ENCODE data around the gene ZNF786.

ZNF786 gene, protein sequence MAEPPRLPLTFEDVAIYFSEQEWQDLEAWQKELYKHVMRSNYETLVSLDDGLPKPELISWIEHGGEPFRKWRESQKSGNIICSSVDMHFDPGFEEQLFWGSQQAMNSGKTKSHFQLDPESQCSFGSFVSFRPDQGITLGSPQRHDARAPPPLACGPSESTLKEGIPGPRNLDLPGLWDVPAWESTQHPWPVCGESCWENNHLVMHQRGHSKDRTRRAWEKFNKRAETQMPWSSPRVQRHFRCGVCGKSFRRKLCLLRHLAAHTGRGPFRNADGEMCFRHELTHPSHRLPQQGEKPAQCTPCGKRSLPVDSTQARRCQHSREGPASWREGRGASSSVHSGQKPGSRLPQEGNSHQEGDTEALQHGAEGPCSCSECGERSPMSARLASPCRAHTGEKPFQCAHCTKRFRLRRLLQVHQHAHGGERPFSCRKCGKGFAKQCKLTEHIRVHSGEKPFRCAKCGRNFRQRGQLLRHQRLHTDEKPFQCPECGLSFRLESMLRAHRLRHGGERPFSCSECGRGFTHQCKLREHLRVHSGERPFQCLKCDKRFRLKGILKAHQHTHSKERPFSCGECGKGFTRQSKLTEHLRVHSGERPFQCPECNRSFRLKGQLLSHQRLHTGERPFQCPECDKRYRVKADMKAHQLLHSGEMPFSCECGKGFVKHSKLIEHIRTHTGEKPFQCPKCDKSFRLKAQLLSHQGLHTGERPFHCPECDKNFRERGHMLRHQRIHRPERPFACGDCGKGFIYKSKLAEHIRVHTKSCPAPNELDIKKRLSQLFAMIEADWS

DNA sequence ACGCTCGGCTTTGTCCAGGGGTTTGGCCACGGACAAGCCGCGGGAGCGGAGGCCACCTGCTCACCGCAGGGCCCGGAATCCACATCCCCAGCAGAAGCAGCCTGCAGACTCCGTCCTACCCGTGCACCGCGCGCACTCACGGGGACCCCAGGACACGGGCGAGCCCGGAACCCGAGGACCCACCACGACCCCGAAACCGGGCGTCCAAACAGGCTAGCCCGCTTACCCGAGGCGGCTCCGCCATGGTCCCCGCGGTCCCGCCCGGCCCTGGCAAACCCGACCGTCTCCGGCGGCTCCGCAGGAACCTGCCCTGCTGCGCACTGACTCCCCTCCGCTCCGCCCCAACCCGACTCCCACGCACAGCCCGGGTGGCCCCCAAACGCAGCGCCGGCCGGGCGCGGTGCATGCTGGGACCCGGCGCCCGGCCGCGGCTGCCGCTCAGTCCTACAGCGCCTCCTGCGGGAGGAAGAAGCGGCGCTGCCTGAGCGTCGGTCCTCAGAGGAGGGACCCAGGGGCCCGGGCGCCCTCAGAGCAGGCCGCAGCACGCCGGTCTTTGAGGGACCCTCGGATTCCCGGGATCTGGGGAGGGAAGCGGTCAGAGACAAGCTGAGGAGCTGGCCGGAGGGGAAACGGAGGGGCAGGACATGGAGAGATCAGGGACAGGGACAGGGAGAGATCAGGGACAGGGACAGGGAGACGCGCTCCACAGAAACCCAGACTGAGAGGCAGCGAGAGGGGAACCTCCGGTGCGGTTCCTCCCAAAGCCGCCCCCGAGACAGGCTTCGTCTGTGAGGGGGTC, at the start of gene ZNF786:
Gene ZNF786, minus strand, starts transcription at position 322 of the 799 bp plus-strand sequence. Its CDS starts 78 bp downstream, at position 244.
- Mint-ChIP-seq H3K27ac (peak within 1 kb of the TSS; percentile 89), H3K27me3 (no peaks in the 10 kb centered on the region), H3K4me1 (peaks cover 28% of the 10 kb centered on the region), H3K4me3 (peak within 1 kb of the TSS; percentile 94), H3K36me3 (no peaks in the 10 kb centered on the region), H3K9me3 (no peaks in the 10 kb centered on the region)
- ATAC-seq: peak; percentile 95

DNA sequence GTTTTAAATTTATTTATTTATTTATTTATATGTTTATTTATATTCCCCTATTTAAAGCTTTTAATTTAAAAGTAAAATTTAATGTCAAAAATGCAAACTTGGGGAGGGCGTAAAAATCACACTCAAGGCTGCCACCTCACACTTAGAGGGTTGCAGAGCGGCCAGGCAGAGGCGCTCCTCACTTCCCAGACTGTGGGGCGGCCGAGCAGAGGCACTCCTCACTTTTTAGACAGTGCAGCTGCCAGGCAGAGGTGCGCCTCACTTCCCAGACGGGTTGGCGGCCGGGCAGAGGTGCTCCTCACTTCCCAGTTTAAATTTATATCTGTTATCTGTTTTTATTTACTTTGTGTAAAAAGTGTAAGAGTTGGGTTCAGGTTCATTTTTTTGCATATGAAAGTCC, 45.6 kb upstream of the ZNF786 start:
- no peak overlapping the region for H3K4me3 Mint-ChIP-seq
- no peaks in the 10 kb centered on the region for H3K27me3 Mint-ChIP-seq
- ATAC-seq: no peak
- H3K4me1 Mint-ChIP-seq: no peaks in the 10 kb centered on the region
- H3K27ac Mint-ChIP-seq: no peak overlapping the region
- H3K36me3 Mint-ChIP-seq: peaks cover 23% of the 10 kb centered on the region
- H3K9me3 Mint-ChIP-seq: no peaks in the 10 kb centered on the region

DNA sequence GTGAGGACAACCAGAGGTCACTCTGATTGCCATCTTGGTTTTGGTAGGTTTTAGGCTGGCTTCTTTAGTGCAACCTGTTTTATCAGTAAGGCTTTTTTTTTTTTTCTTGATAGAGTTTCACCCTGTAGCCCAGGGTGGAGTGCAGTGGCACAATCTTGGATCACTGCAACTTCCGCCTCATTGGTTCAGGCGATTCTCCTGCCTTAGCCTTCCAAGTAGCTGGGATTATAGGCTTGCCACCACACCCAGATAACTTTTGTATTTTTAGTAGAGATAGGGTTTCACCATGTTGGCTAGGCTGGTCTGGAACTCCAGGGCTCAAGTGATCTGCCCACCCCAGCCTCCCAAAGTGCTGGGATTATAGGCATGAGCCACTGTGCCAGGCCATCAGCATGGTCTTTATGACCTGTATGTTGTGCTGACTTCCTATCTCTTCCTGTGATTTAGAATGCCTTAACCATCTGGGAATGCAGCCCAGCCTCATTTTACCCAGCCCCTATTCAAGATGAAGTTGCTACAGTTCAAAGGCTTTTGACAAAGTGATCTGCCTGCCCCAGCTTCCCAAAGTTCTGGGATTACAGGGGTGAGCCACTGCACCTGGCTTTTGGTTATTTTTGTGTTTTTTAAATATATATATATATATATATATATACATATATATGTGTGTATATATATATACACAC, 42.7 kb upstream of the ZNF786 start:
- H3K4me3 Mint-ChIP-seq: no peak overlapping the region
- H3K4me1 Mint-ChIP-seq: peaks cover 4% of the 10 kb centered on the region
- H3K9me3 Mint-ChIP-seq: peaks cover 5% of the 10 kb centered on the region
- peaks cover 37% of the 10 kb centered on the region for H3K36me3 Mint-ChIP-seq
- H3K27ac Mint-ChIP-seq: no peak overlapping the region
- ATAC-seq: no peak
- H3K27me3 Mint-ChIP-seq: no peaks in the 10 kb centered on the region

DNA sequence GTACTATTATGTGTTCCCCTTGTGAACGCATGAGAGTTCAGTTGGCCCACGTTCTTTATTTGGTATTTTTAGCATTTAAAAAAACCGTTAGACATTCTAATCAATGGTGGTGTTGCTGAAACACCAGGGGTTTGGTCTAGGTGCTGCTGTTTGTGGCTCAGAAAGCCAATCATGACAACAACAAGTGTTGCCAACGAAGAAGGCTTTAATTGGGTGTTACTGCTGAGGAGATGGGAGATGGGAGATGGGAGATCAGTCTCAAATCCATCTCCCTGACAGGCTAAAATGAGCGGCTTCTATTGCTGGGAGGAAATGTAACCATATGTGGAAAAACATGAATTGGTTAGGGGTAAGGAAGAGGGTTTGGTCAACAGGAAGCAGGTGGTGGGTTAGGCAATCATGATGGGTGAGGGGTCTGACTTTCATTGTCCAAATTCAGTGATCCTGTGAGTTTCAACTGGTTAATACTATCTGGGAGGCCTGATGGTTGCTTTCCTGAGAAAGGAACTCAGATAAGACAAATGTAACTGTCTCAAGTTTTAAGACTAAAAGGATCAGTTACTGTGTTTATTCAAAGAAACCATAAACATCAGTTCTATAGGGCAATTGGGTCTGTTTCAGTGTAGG, 40.2 kb upstream of the ZNF786 start:
- Mint-ChIP-seq H3K4me1 (peaks cover 12% of the 10 kb centered on the region), H3K27me3 (no peaks in the 10 kb centered on the region), H3K36me3 (peaks cover 37% of the 10 kb centered on the region), H3K27ac (no peak overlapping the region), H3K4me3 (no peak overlapping the region), H3K9me3 (peaks cover 5% of the 10 kb centered on the region)
- ATAC-seq: no peak

DNA sequence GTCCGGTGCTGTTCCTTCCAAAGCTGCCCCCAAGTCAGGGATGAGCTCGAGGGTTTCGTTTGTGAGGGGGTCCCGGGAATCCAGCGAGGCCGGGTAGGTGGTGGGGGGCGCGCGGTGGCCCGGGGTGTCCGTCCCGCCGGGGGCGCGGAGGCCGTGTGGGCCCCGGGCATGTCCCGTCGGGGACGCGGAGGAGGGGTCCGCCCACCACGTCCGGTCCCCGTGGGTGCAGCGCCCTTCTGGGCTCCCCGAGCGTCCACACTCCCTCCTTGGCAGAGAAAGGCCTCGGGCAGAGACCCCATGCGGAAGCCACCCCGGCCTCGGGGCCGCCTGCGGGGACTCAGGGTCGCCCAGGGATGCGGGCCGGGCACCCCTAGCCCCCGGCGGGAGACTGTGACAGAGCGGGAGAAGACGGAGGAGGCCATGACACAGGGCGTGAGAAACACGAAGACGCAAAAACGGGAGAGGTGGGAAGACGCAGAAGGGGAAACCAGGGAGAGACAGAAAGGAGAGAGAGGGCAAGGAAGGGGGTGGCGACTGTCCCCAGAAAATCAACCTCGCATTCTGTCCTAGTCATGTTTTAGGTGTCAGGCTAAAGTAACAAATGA, 36.2 kb upstream of the ZNF786 start:
- Mint-ChIP-seq H3K9me3 (peaks cover 5% of the 10 kb centered on the region), H3K4me1 (peaks cover 27% of the 10 kb centered on the region), H3K27ac (peak overlapping the region; percentile 91), H3K36me3 (peaks cover 26% of the 10 kb centered on the region), H3K4me3 (peak overlapping the region; percentile 95), H3K27me3 (no peaks in the 10 kb centered on the region)
- ATAC-seq: peak; percentile 80

DNA sequence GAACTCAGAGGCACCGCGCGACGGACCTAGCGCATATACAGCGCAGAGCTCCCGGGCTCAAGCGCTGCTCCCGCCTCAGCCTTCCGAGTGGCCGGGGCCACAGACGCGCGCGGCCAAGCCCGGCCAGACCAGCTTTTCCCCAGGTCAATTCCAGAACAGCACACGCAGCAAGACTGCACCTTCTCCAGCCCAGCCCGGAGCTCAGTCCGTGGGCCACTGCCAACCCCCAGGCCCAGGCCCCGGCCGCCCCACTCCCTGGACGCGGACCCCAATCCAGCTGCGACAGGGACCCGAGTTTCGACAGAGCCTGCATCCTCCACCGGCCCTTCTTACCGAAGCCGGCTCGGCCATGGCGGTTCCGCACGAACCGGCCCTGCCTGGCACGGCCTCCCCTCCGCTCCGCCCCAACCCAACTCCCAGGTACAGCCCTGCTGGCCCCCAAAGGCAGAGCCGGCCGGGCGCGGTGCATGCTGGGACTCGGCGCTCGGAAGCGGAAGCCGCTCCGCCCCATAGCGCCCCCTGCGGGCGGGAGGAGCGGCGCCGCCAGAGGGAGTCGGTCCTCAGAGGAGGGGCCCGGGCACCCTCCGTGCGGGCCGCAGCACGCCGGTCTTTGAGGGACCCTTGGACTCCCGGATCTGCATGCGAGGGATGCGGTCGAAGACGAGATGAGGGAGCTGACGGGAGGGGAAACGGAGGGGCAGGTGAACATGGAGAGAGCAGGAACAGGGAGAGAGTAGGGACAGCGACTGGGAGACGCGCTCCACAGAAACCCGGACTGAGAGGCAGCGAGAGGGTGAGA, 35.5 kb upstream of the ZNF786 start, which contains the start of gene ZNF425:
Gene ZNF425, minus strand, starts transcription at position 462 of the 799 bp plus-strand sequence. Its CDS starts 111 bp downstream, at position 351.
- no peaks in the 10 kb centered on the region for H3K27me3 Mint-ChIP-seq
- peak; percentile 95 for ATAC-seq
- peaks cover 5% of the 10 kb centered on the region for H3K9me3 Mint-ChIP-seq
- peaks cover 19% of the 10 kb centered on the region for H3K36me3 Mint-ChIP-seq
- peak within 1 kb of the TSS; percentile 95 for H3K4me3 Mint-ChIP-seq
- peaks cover 27% of the 10 kb centered on the region for H3K4me1 Mint-ChIP-seq
- H3K27ac Mint-ChIP-seq: peak within 1 kb of the TSS; percentile 91

DNA sequence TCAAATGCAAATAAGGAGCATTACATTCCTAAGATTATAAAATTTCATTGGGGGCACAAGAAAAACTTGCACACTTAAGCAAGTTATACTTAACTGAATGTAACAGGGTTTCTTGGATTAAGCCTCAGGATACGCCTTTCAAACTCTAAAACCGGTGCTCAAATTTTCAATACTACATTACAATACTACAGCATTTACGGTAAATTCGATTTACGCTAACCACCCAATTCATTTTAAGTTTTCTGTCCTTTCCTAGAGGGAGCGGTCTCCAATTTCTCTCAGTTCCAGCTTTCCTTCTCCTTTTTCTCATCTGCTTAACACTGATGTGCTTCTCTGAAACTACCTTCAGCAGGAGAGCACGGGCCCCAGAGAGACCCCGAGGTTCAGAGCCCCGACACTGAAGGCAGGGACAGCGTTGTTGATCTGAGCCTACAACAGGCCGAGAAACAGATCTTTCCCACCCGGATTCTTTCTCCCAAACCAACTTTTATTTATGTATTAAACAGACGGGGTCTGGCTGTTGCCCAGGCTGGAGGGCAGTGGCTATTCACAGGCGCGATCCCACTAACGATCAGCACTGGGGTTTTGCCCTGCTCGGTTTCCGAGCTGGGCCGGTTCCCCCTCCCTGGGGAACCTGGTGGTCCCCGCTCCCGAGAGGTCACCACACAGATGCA, 34.8 kb upstream of the ZNF786 start:
- Mint-ChIP-seq H3K4me1 (peaks cover 27% of the 10 kb centered on the region), H3K4me3 (peak overlapping the region; percentile 95), H3K27me3 (no peaks in the 10 kb centered on the region), H3K9me3 (no peaks in the 10 kb centered on the region), H3K27ac (peak overlapping the region; percentile 91), H3K36me3 (peaks cover 12% of the 10 kb centered on the region)
- ATAC-seq: no peak

DNA sequence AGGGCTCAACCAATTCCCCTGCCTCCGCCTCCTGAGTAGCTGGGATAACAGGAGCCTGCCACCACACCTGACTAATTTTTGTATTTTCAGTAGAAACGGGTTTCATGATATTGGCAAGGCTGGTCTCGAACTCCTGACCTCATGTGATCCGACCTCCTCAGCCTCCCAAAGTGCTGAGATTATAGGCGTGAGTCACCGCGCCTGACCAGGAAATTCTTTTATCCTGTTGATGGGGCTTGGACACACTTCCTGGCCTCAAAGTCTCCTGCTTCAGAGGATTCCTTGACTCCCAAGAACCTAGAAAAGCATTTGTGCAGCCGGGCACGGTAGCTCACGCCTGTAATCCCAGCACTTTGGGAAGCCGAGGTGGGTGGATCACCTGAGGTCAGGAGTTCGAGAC, 19.5 kb upstream of the ZNF786 start:
- Mint-ChIP-seq H3K4me3 (no peak overlapping the region), H3K27ac (no peak overlapping the region), H3K27me3 (no peaks in the 10 kb centered on the region), H3K4me1 (no peaks in the 10 kb centered on the region), H3K9me3 (no peaks in the 10 kb centered on the region), H3K36me3 (peaks cover 4% of the 10 kb centered on the region)
- no peak for ATAC-seq

DNA sequence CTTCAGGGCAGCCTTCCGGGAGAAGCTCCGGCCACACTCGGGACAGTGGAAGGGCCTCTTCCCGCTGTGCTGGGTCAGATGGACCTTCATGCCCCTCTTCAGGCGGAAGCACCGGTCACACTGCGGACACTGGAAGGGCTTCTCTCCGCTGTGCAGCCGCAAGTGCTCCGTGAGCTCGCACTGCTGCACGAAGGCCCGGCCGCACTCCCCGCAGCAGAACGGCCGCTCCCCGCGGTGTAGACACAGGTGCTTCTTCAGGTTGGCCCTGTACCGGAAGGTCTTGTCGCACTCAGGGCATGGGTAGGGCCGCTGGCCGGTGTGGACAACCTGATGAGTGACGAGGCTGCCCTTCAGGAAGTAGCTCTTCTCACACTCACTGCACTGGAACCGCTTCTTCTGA, 14.2 kb upstream of the ZNF786 start:
- ATAC-seq: no peak
- Mint-ChIP-seq H3K27me3 (no peaks in the 10 kb centered on the region), H3K36me3 (peaks cover 15% of the 10 kb centered on the region), H3K4me1 (no peaks in the 10 kb centered on the region), H3K9me3 (no peaks in the 10 kb centered on the region), H3K27ac (no peak overlapping the region), H3K4me3 (no peak overlapping the region)

DNA sequence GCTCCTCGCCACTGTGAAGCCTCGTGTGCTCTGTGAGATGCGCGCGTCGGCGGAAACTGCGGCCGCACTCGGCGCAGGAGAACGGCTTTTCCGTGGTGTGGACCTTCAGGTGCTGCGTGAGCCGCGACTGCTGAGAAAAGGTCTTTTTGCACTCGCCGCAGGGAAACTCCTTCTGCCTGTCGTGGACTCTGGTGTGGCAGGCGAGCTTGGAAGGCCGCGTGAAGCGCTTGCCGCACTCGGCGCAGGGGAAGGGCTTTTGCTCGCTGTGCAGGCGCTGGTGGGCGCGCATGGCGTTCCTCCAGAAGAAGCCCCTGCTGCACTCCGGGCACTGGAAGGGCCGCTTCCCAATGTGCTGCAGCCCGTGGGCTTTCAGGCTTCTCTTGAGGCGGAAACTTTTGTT, 13.7 kb upstream of the ZNF786 start:
- Mint-ChIP-seq H3K27ac (no peak overlapping the region), H3K4me1 (no peaks in the 10 kb centered on the region), H3K36me3 (peaks cover 15% of the 10 kb centered on the region), H3K9me3 (no peaks in the 10 kb centered on the region), H3K4me3 (no peak overlapping the region), H3K27me3 (no peaks in the 10 kb centered on the region)
- no peak for ATAC-seq

DNA sequence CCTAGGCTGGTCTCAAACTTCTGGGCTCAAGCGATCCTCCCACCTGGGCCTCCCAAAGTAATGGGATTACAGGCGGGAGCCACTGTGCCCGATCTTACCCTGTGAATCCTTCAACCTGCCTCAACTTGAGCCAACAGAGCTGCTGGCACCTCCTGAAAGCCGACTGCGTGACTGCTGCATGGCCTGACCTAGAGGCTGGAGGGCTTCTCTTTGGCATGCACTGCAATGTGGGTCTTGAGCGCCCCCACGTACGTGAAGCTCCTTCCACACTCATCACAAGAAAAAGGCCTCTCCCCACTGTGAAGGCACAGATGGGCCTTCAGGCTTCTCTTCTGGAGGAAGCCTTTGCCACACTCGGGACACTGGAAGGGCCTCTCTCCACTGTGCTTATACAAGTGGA, 12.9 kb upstream of the ZNF786 start:
- Mint-ChIP-seq H3K27me3 (no peaks in the 10 kb centered on the region), H3K4me3 (no peak overlapping the region), H3K9me3 (no peaks in the 10 kb centered on the region), H3K27ac (no peak overlapping the region), H3K4me1 (no peaks in the 10 kb centered on the region), H3K36me3 (peaks cover 15% of the 10 kb centered on the region)
- ATAC-seq: no peak

DNA sequence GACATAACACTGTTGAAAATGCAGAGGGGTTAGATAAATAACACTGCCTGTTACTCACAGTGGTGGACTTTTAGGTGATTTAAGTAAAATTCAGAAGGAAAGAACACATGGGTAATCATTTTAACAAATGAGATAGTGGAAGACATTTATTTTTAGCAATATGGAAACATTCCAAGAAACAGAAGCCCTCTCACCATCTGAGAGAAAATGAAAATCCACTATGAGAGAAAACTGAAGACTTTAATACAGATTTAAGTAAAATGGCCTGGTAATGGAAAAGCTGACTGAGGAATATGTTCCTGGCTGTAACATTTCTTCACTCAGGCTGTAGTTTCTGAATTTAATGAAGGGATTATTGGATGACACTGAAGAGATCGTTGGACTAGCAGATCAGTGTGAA, 12.1 kb upstream of the ZNF786 start:
- ATAC-seq: no peak
- Mint-ChIP-seq H3K4me3 (no peak overlapping the region), H3K4me1 (no peaks in the 10 kb centered on the region), H3K27ac (peak overlapping the region; percentile 35), H3K36me3 (peaks cover 15% of the 10 kb centered on the region), H3K27me3 (no peaks in the 10 kb centered on the region), H3K9me3 (no peaks in the 10 kb centered on the region)

DNA sequence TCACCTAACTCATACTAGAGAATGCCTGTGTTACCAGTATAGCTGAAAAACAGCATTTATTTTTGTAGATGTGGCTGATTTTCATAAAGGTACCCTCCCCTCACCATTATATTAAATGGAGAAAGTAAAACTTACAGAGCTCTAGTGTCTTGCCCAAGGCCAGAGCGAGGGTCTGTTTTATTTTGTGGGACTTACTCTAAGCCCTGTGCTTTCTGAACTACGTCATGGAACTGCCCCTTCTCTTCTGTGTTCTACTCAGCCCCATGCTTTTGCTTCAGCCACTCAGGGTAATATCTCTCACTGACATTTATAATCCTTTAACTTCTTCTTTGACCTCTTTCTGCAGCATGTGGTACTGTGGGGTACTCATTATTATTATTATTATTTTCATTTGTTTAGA, 10.3 kb upstream of the ZNF786 start:
- Mint-ChIP-seq H3K27ac (no peak overlapping the region), H3K4me3 (no peak overlapping the region), H3K9me3 (no peaks in the 10 kb centered on the region), H3K27me3 (no peaks in the 10 kb centered on the region), H3K4me1 (no peaks in the 10 kb centered on the region), H3K36me3 (peaks cover 15% of the 10 kb centered on the region)
- no peak for ATAC-seq
